Renal pelvis (tissue), 4 donors: Measurements from ENCODE around the gene SORCS2. TPM values are rescaled to one million over a fixed set of nuclear protein-coding genes. Genes with fewer than 3 reads are reported as not detected.

Source experiments
- DNase-seq: peaks from one replicate; pipeline ENCODE4 v3.0.0-alpha.2; 2013
- polyA plus RNA-seq, 3 donors: library from polyadenylated mRNA; unstranded; fragments of 120-200 nt; gene quantifications; one replicate each; pipeline ENCODE4 v1.2.1, GENCODE V29; 2013; ENCODE audit not compliant: insufficient read length in 3 of 3

SORCS2 gene
- polyA plus RNA-seq, 3 donors: 5.2 to 11.7 (median 11.1) TPM

- no peak for DNase-seq
These were observed 582.3 kb downstream of the SORCS2 start for GRCh38 chr4:7774301-7775294.

- DNase-seq: no peak
These were observed 583.1 kb downstream of the SORCS2 start for GRCh38 chr4:7775396-7775795.

- DNase-seq: no peak
These were observed 584.8 kb downstream of the SORCS2 start for GRCh38 chr4:7777017-7777710.

- DNase-seq: no peak
These were observed 585.7 kb downstream of the SORCS2 start for GRCh38 chr4:7777871-7778509.

- DNase-seq: no peak
These were observed 586.4 kb downstream of the SORCS2 start for GRCh38 chr4:7778510-7779431.

- DNase-seq: peak; percentile 82
These were observed 587.1 kb downstream of the SORCS2 start for GRCh38 chr4:7779432-7779768.

GRCh38 chr4:7780751-7781348, 588.5 kb downstream of the SORCS2 start:
- no peak for DNase-seq

GRCh38 chr4:7781366-7781765, 589.0 kb downstream of the SORCS2 start:
- no peak for DNase-seq

GRCh38 chr4:7781993-7782392, 589.7 kb downstream of the SORCS2 start:
- no peak for DNase-seq

- DNase-seq: no peak
These were observed 590.4 kb downstream of the SORCS2 start for GRCh38 chr4:7782783-7783182.

GRCh38 chr4:7783541-7783940, 591.2 kb downstream of the SORCS2 start:
- no peak for DNase-seq

- no peak for DNase-seq
These were observed 592.0 kb downstream of the SORCS2 start for GRCh38 chr4:7784131-7784870.

- DNase-seq: no peak
These were observed 592.7 kb downstream of the SORCS2 start for GRCh38 chr4:7785017-7785416.

- no peak for DNase-seq
These were observed 593.7 kb downstream of the SORCS2 start for GRCh38 chr4:7786040-7786439.

- DNase-seq: no peak
These were observed 594.2 kb downstream of the SORCS2 start for GRCh38 chr4:7786517-7786916.

GRCh38 chr4:7787067-7787466, 594.7 kb downstream of the SORCS2 start:
- DNase-seq: no peak

- DNase-seq: no peak
These were observed 595.4 kb downstream of the SORCS2 start for GRCh38 chr4:7787681-7788141.

- no peak for DNase-seq
These were observed 595.9 kb downstream of the SORCS2 start for GRCh38 chr4:7788193-7788592.

- no peak for DNase-seq
These were observed 596.5 kb downstream of the SORCS2 start for GRCh38 chr4:7788694-7789425.
